ENCODE measurements around the gene ACOT6. TPM values are rescaled to one million over a fixed set of nuclear protein-coding genes. Genes with fewer than 3 reads are reported as not detected.
A peak's percentile ranks its signal among the peaks of the same experiment; 100 is the strongest.
"Not testable (repeated sequence)": the region's sequence is repeated elsewhere in the genome, so short reads cannot be mapped to it uniquely, and the experiment has no call there.

ACOT6 gene, protein sequence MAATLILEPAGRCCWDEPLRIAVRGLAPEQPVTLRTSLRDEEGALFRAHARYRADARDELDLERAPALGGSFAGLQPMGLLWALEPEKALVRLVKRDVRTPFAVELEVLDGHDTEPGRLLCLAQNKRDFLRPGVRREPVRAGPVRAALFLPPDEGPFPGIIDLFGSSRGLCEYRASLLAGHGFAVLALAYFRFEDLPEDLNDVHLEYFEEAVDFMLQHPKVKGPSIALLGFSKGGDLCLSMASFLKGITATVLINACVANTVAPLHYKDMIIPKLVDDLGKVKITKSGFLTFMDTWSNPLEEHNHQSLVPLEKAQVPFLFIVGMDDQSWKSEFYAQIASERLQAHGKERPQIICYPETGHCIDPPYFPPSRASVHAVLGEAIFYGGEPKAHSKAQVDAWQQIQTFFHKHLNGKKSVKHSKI
- polyA plus RNA-seq (2011; rRNA removed): not detected in 2 replicates
- not detected in 2 replicates for polyA plus RNA-seq (2012; cell fraction: cytosol; rRNA removed)
- polyA plus RNA-seq (2012; cell fraction: nucleus; rRNA removed): not detected in 2 replicates
- not detected in 3 replicates for polyA plus RNA-seq (2017; fragmentation: RNase III; extraction: RNeasy Plus Mini Kit Qiagen cat#74134 plus additional on column Dnase treatment)
- not detected in 2 replicates for polyA minus RNA-seq (2011; rRNA and poly(A)+ RNA removed)

GRCh38 chr14:73612339-73613045 lies at the start of gene ACOT6:
Gene ACOT6 (plus strand): TSS chr14:73612517. CDS start chr14:73612572, 55 bp downstream.
- Histone ChIP-seq H3K4me1 (peaks cover 3% of the 10 kb centered on the region; the same call in 1 of the 3 replicates), H3K27ac (peak within 1 kb of the TSS; percentile 74 to 87), H3K4me2 (peak within 1 kb of the TSS; percentile 79), H3K9me3 (no peaks in the 10 kb centered on the region), H3K4me3 (peak within 1 kb of the TSS; percentile 63)
- ATAC-seq: peak; percentile 93 to 97
- TF ChIP-seq TFCP2L1 (CRISPR knock-in tag; IDR thresholded peaks at IDR 0.05) (no peak), CEBPB (IDR thresholded peaks at IDR 0.05) (no peak), NFE2L2 (conservative IDR thresholded peaks at IDR 0.05; ENCODE audit: low read length) (no peak), ZNF302 (CRISPR knock-in tag; IDR thresholded peaks at IDR 0.05) (no peak), RAD21 (conservative IDR thresholded peaks at IDR 0.05 in 1 of 2, IDR thresholded peaks at IDR 0.05 in 1 of 2) (no peak), HEYL (CRISPR knock-in tag; IDR thresholded peaks at IDR 0.05) (no peak), CHD2 (IDR thresholded peaks at IDR 0.05; ENCODE audit: low read length, partially characterized antibody) (no peak), HOXB13 (CRISPR knock-in tag; IDR thresholded peaks at IDR 0.05; ENCODE audit: low read depth) (peak; percentile 11; the same call in 1 of the 2 replicates), HOXB5 (CRISPR knock-in tag; IDR thresholded peaks at IDR 0.05) (peak; percentile 32; the same call in 1 of the 2 replicates), HES2 (IDR thresholded peaks at IDR 0.05) (no peak), JUN (IDR thresholded peaks at IDR 0.05) (peak; percentile 29 to 36; a peak in 1 of 5 replicates), GATA3 (IDR thresholded peaks at IDR 0.05; ENCODE audit: borderline replicate concordance) (no peak), ESRRA (IDR thresholded peaks at IDR 0.05; ENCODE audit: borderline replicate concordance, low read length) (no peak), BHLHE40 (IDR thresholded peaks at IDR 0.05; ENCODE audit: low read depth, low read length) (no peak), POLR2A (IDR thresholded peaks at IDR 0.05; ENCODE audit: low read length) (peak; percentile 72), RCOR1 (IDR thresholded peaks at IDR 0.05; ENCODE audit: low read depth, low read length) (no peak), HOXA7 (CRISPR knock-in tag; IDR thresholded peaks at IDR 0.05) (no peak), SMC3 (IDR thresholded peaks at IDR 0.05) (no peak), HDAC2 (IDR thresholded peaks at IDR 0.05) (peak; percentile 58; the same call in 1 of the 2 replicates), KDM5A (IDR thresholded peaks at IDR 0.05) (no peak), MAX (IDR thresholded peaks at IDR 0.05) (peak; percentile 51; the same call in 1 of the 2 replicates), ATOH8 (CRISPR knock-in tag; IDR thresholded peaks at IDR 0.05; ENCODE audit: low read depth) (no peak), CHD4 (IDR thresholded peaks at IDR 0.05; ENCODE audit: borderline replicate concordance) (no peak), MAFK (IDR thresholded peaks at IDR 0.05; ENCODE audit: partially characterized antibody) (no peak), PHF8 (IDR thresholded peaks at IDR 0.05; ENCODE audit: borderline replicate concordance, low read depth) (0 out of 2 replicates have a peak, but pooled peaks have one; percentile 20), KDM1A (IDR thresholded peaks at IDR 0.05; ENCODE audit: low read depth) (no peak)
- TF ChIP-seq, protein P1, sequence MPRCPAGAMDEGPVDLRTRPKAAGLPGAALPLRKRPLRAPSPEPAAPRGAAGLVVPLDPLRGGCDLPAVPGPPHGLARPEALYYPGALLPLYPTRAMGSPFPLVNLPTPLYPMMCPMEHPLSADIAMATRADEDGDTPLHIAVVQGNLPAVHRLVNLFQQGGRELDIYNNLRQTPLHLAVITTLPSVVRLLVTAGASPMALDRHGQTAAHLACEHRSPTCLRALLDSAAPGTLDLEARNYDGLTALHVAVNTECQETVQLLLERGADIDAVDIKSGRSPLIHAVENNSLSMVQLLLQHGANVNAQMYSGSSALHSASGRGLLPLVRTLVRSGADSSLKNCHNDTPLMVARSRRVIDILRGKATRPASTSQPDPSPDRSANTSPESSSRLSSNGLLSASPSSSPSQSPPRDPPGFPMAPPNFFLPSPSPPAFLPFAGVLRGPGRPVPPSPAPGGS (IDR thresholded peaks at IDR 0.05): no peak
- CTCF ChIA-PET: interaction anchor here (0.6 to 2.5 kb wide), 8 partner anchors 11 to 436 kb away, joined by 3 to 7 read pairs (median 4); partner anchors contain the start of gene ACOT4
- POLR2A ChIA-PET: interaction anchor here (0.6 to 2.0 kb wide), 17 partner anchors 11 to 406 kb away, joined by 3 to 21 read pairs (median 4); partner anchors contain the start of genes ACOT1, ACOT2, ACOT4 and PNMA1
- 1% methylated on average over 34 of the region's 84 CpGs for WGBS (ENCODE audit: missing lambda C conversion rate)
- no peak for FAIRE-seq
- peak; percentile 83 to 87 for DNase-seq (ENCODE audit: low read depth in 1 of 2, low spot score in 1 of 2)

- H3K4me2 ChIP-seq; H3K4me1 ChIP-seq; H3K27ac ChIP-seq; DNase-seq (ENCODE audit: low read depth in 1 of 2, low spot score in 1 of 2); ATAC-seq; POLR2A ChIA-PET; H3K9me3 ChIP-seq; FAIRE-seq; CTCF ChIA-PET; H3K4me3 ChIP-seq: not testable (repeated sequence)
- WGBS (ENCODE audit: missing lambda C conversion rate): 91% methylated on average over 6 of the region's 6 CpGs
Measured at GRCh38 chr14:73562696-73563095, 49.6 kb upstream of the ACOT6 start.

- H3K4me2 ChIP-seq; H3K4me3 ChIP-seq; DNase-seq (ENCODE audit: low read depth in 1 of 2, low spot score in 1 of 2); H3K27ac ChIP-seq; POLR2A ChIA-PET; H3K9me3 ChIP-seq; ATAC-seq; FAIRE-seq: not testable (repeated sequence)
- CTCF ChIA-PET: interaction anchor here (1.5 to 2.5 kb wide), 3 partner anchors 12 to 67 kb away, joined by 3 to 7 read pairs (median 3); no protein-coding TSS in a partner anchor
- 96% methylated on average over 7 of the region's 18 CpGs for WGBS (ENCODE audit: missing lambda C conversion rate)
- peaks cover 21% of the 10 kb centered on the region for H3K4me1 ChIP-seq
Measured at GRCh38 chr14:73566431-73566830, 45.9 kb upstream of the ACOT6 start.

GRCh38 chr14:73566935-73567334 lies 45.4 kb upstream of the ACOT6 start:
- peaks cover 21% of the 10 kb centered on the region for H3K4me1 ChIP-seq
- DNase-seq (ENCODE audit: low read depth in 1 of 2, low spot score in 1 of 2); H3K27ac ChIP-seq; ATAC-seq; H3K9me3 ChIP-seq; H3K4me3 ChIP-seq; H3K4me2 ChIP-seq; FAIRE-seq; POLR2A ChIA-PET: not testable (repeated sequence)
- CTCF ChIA-PET: interaction anchor here (0.8 to 3.1 kb wide), 7 partner anchors 11 to 66 kb away, joined by 3 to 14 read pairs (median 3); partner anchors contain the start of gene ACOT1
- WGBS (ENCODE audit: missing lambda C conversion rate): 94% methylated on average over 6 of the region's 6 CpGs

All from A549 (cell line).